Measurements from ENCODE around the gene MAPKBP1. TPM values are rescaled to one million over a fixed set of nuclear protein-coding genes. Genes with fewer than 3 reads are reported as not detected.

Gene MAPKBP1
- total and polyA plus RNA-seq, 8 donors: 18.5 to 25.4 (median 22.9) TPM

DNA sequence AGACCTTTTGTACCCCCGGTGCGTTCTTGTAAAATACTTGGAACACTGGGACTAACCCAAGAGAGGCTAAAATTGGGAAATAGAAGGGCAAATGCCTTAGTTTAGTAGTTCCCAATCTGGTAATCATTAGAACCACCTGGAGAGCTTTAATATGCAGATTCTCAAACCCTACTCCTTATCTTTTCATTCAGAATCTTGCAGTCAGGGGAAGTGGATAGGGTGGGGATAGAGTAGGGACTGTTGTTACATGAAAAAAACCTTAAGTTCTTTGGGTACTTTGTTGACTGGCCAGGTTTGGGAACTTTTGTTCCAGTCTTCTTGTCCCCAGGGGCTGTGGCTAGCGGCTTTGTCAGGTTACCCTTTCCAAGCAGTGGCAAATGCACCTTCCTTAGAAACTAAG lies 15.9 kb downstream of the MAPKBP1 start:
- H3K27ac ChIP-seq: peak overlapping the region; percentile 34 to 59
- intact Hi-C loops (cut with DNase I): no loop called here
- ATAC-seq: no peak

DNA sequence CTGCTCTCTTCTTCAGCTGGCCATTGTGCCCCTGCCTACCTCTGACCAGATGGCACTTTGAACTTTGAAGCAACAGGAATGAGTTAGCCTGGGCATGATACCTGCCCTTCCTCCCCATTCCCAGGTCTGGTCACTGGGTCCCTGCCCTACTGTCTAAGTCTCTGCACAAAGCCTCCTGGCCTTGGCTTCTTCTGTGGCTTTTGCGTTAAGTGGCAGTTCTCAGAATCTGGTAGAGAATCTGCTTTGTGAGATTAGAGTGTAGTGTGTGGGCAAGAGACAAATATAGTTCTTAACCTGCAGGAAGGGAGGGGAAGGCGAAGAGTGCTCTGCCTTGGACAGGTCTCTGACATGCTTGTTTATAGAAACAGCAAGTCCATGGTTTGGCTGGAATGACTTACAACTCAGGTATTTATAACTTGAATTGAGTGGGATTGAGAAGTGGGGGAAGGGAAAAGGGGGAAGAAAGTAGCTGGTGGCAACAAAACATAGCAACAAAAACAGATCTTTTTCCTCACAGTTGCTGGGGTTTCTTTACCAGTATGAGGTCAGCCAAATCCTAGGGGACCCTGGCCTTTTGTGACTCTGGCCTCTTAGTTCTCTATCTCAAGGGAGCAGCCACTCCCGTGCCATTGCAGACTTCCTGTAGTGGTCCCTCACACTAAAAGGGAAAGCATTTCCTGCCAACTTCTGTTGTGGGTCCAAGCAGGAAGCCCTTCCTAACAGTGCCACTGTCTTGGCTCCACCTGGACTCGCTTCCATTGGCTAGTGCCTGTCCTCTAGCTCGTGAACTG lies 16.7 kb downstream of the MAPKBP1 start:
- Histone ChIP-seq H3K36me3 (no peaks in the 10 kb centered on the region), H3K9me3 (no peaks in the 10 kb centered on the region), H3K4me1 (peaks cover 12 to 26% of the 10 kb centered on the region in 2 donors), H3K4me3 (no peak overlapping the region), H3K27ac (peak overlapping the region; percentile 34 to 59), H3K27me3 (no peaks in the 10 kb centered on the region)
- ATAC-seq: peak; percentile 87
- no peak for DNase-seq
- intact Hi-C loops (cut with DNase I): no loop called here
- TF ChIP-seq, protein P1, sequence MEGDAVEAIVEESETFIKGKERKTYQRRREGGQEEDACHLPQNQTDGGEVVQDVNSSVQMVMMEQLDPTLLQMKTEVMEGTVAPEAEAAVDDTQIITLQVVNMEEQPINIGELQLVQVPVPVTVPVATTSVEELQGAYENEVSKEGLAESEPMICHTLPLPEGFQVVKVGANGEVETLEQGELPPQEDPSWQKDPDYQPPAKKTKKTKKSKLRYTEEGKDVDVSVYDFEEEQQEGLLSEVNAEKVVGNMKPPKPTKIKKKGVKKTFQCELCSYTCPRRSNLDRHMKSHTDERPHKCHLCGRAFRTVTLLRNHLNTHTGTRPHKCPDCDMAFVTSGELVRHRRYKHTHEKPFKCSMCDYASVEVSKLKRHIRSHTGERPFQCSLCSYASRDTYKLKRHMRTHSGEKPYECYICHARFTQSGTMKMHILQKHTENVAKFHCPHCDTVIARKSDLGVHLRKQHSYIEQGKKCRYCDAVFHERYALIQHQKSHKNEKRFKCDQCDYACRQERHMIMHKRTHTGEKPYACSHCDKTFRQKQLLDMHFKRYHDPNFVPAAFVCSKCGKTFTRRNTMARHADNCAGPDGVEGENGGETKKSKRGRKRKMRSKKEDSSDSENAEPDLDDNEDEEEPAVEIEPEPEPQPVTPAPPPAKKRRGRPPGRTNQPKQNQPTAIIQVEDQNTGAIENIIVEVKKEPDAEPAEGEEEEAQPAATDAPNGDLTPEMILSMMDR (IDR thresholded peaks at IDR 0.05): no peak

More for the DNA sequence above, 15.9 kb downstream of the MAPKBP1 start:
- Histone ChIP-seq H3K4me3 (no peak overlapping the region), H3K4me1 (peaks cover 12 to 26% of the 10 kb centered on the region in 2 donors), H3K36me3 (no peaks in the 10 kb centered on the region), H3K27me3 (no peaks in the 10 kb centered on the region), H3K9me3 (no peaks in the 10 kb centered on the region)
- DNase-seq: no peak
- TF ChIP-seq, protein P1 (IDR thresholded peaks at IDR 0.05): no peak

DNA sequence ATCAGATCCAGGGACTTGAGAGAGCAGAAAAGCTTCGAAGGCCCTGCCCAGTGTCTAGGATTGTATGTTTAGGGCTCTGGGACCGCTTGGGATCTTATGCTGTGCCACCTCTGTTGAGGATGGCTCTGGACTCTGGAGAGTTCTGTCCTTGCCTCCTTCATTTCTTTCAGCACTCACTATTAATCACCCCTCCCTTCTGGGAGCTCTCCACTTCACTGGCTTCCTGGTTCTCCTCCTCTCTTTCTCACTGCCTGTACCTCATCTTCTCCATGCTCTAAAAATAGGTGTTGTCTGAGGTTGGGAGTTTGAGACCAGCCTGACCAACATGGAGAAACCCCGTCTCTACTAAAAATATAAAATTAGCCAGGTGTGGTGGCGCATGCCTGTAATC lies 17.3 kb downstream of the MAPKBP1 start:
- Histone ChIP-seq H3K27me3 (no peaks in the 10 kb centered on the region), H3K9me3 (no peaks in the 10 kb centered on the region), H3K4me3 (no peak overlapping the region), H3K27ac (peak overlapping the region; percentile 34 to 59), H3K4me1 (peaks cover 12 to 30% of the 10 kb centered on the region in 2 donors), H3K36me3 (no peaks in the 10 kb centered on the region)
- TF ChIP-seq, protein P1 (IDR thresholded peaks at IDR 0.05): no peak
- ATAC-seq (peak; percentile 41), DNase-seq (no peak)
- intact Hi-C loops (cut with DNase I): no loop called here

DNA sequence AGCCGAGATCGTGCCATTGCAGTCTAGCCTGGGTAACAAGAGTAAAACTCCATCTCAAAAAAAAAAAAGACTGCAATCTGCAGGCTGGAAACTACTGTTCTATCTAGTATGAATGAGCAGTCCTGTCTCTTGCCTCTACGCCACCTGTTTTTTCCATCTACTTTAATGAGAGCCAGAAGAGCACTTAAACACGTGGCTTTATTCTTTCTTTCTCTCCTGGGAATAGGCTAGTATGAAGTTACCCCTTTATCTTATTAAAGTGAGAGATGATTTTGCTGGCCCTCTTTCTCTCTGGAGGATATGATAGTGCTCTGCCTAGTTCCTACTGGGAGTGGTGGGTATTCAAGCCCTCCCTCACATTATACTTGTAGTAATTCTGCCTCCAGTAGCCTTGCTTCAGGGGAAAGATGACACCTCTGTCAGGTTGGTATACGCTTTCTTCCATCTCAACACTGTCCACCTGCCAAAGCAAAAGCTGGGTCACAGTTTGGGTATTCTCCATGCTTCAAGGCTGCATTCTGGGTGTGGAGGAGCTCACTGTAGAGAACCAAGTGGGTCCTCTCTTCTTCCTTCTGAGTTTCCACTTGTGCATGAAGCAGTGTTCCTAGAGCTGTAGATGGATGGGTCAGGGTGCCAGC lies 17.8 kb downstream of the MAPKBP1 start:
- Histone ChIP-seq H3K9me3 (no peaks in the 10 kb centered on the region), H3K27me3 (no peaks in the 10 kb centered on the region), H3K27ac (no peak overlapping the region), H3K36me3 (no peaks in the 10 kb centered on the region), H3K4me3 (no peak overlapping the region), H3K4me1 (peaks cover 16 to 33% of the 10 kb centered on the region in 2 donors)
- DNase-seq (no peak), ATAC-seq (no peak)
- TF ChIP-seq, protein P1 (IDR thresholded peaks at IDR 0.05): no peak
- intact Hi-C loops (cut with DNase I): no loop called here

DNA sequence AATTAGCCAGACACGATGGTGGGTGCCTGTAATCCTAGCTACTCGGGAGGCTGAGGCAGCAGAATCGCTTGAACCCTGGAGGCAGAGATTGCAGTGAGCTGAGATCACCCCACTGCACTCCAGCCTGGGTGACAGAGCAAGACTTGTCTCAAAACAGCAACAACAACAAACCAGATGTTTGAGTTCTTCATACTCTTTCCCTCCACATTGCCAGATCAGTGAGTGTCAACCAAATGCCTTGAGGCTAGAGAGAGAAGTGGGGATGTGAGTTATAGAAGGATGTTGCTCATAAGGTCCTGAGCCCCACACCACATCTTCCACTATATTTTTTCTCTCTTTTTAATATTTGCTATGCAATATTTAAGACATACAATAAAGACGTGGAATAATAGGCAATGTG lies 19.8 kb downstream of the MAPKBP1 start:
- H3K4me1 ChIP-seq: peaks cover 16 to 33% of the 10 kb centered on the region in 2 donors
- H3K4me3 ChIP-seq: no peak overlapping the region
- no peaks in the 10 kb centered on the region for H3K36me3 ChIP-seq
- no peak for ATAC-seq
- no peaks in the 10 kb centered on the region for H3K9me3 ChIP-seq
- no peak overlapping the region for H3K27ac ChIP-seq
- TF ChIP-seq, protein P1 (IDR thresholded peaks at IDR 0.05): no peak
- intact Hi-C loops (cut with DNase I): no loop called here
- DNase-seq: no peak
- no peaks in the 10 kb centered on the region for H3K27me3 ChIP-seq
